IMR-90 (cell line): Measurements from ENCODE around the gene KAZN. TPM values are rescaled to one million over a fixed set of nuclear protein-coding genes. Genes with fewer than 3 reads are reported as not detected.

Source experiments
- ATAC-seq: fragments of 200-7000 bp; cut with Tn5 transposase; 2 replicates; pipeline ENCODE4 v1.9.1; 2020; ENCODE audit warnings: low read depth, mild to moderate bottlenecking, moderate library complexity
- BruUV-seq: library from RNA; stranded (reverse); fragments of 400-500 nt; replicated peaks from 2 replicates; lab custom pipeline; 2021; lab: Mats Ljungman, UMichigan
- CTCF ChIA-PET: fragments of 300-600 bp; formaldehyde crosslinking; extraction: SDS; loops from one replicate; lab custom pipeline; 2021; ENCODE audit warnings: antibody characterized with exemption; lab: Yijun Ruan, JAX
- POLR2A ChIA-PET: fragments of 300-600 bp; sonication (Branson Sonifier 250); formaldehyde crosslinking; loops from one replicate; lab custom pipeline; 2022; ENCODE audit warnings: antibody characterized with exemption; ENCODE audit not compliant: unreplicated experiment; lab: Charles Lee
- DNase-seq: peaks from one replicate; pipeline ENCODE4 v3.0.0; 2013
- H2AFZ ChIP-seq: replicated peaks from 2 replicates; pipeline ENCODE3; 2013; ENCODE audit warnings: low read length, mild to moderate bottlenecking; ENCODE audit not compliant: poor library complexity
- H2AK5ac ChIP-seq: 2 replicates; pipeline ENCODE4 v1.6.1; 2013; ENCODE audit warnings: low read depth, low read length, inconsistent platforms
- H2AK9ac ChIP-seq: replicated peaks from 2 replicates; pipeline ENCODE3; 2013; ENCODE audit warnings: mild to moderate bottlenecking, low read depth, low read length, moderate library complexity; ENCODE audit not compliant: poor library complexity
- H2BK120ac ChIP-seq: 2 replicates; pipeline ENCODE4 v1.6.1; 2013; ENCODE audit warnings: low read depth, low read length, inconsistent platforms
- H2BK15ac ChIP-seq: 3 replicates; pipeline ENCODE4 v1.6.1; 2013; ENCODE audit warnings: low read depth, low read length, inconsistent platforms
- H2BK20ac ChIP-seq: 2 replicates; pipeline ENCODE4 v1.6.1; 2013; ENCODE audit warnings: low read depth, mild to moderate bottlenecking, inconsistent platforms, low read length, moderate library complexity
- H2BK5ac ChIP-seq: 2 replicates; pipeline ENCODE4 v1.6.1; 2013; ENCODE audit warnings: mild to moderate bottlenecking, low read depth, low read length, inconsistent platforms; ENCODE audit not compliant: poor library complexity, severe bottlenecking
- H3K14ac ChIP-seq: replicated peaks from 2 replicates; pipeline ENCODE4 v1.6.1; 2013; ENCODE audit warnings: low read depth, low read length, inconsistent platforms
- H3K18ac ChIP-seq: 2 replicates; pipeline ENCODE4 v1.6.1; 2013; ENCODE audit warnings: low read depth, low read length, control low read depth
- H3K23ac ChIP-seq: 2 replicates; pipeline ENCODE4 v1.6.1; 2013; ENCODE audit warnings: low read depth, low read length, inconsistent platforms
- H3K27ac ChIP-seq: 2 replicates; pipeline ENCODE4 v1.5.1; 2013; ENCODE audit warnings: mild to moderate bottlenecking, control low read depth, low read length; ENCODE audit not compliant: insufficient read depth
- H3K27me3 ChIP-seq: 2 replicates; pipeline ENCODE4 v1.6.1; 2013; ENCODE audit warnings: low read length; ENCODE audit not compliant: control insufficient read depth, insufficient read depth
- H3K36me3 ChIP-seq: 2 replicates; pipeline ENCODE4 v1.6.1; 2013; ENCODE audit warnings: low read length, mixed read lengths; ENCODE audit not compliant: control insufficient read depth, insufficient read depth
- H3K4ac ChIP-seq: 2 replicates; pipeline ENCODE4 v1.6.1; 2013; ENCODE audit warnings: low read depth, low read length, inconsistent platforms
- H3K4me1 ChIP-seq: 2 replicates; pipeline ENCODE4 v1.6.1; 2013; ENCODE audit warnings: low read length, mixed read lengths; ENCODE audit not compliant: control insufficient read depth, insufficient read depth
- H3K4me2 ChIP-seq: 2 replicates; pipeline ENCODE4 v1.6.1; 2013; ENCODE audit warnings: low read depth, mild to moderate bottlenecking, control low read depth, low read length, moderate library complexity
- H3K4me3 ChIP-seq: 2 replicates; pipeline ENCODE4 v1.5.1; 2013; ENCODE audit warnings: low read depth, mild to moderate bottlenecking, control low read depth, low read length, moderate library complexity; ENCODE audit not compliant: insufficient read depth
- H3K56ac ChIP-seq: 2 replicates; pipeline ENCODE4 v1.6.1; 2013; ENCODE audit warnings: low read length, inconsistent platforms; ENCODE audit not compliant: insufficient read depth; ENCODE audit errors: extremely low read depth
- H3K79me1 ChIP-seq, 2 experiments: 2 replicates each; pipeline ENCODE4 v1.6.1; 2013; ENCODE audit warnings: low read length in 2 of 2, inconsistent platforms in 1 of 2, low read depth in 1 of 2
- H3K9ac ChIP-seq: 2 replicates; pipeline ENCODE4 v1.6.1; 2013; ENCODE audit warnings: low read depth, low read length, control low read depth
- H3K9me1 ChIP-seq: 2 replicates; pipeline ENCODE4 v1.6.1; 2013; ENCODE audit warnings: low read length, inconsistent platforms; ENCODE audit not compliant: insufficient read depth
- H3K9me3 ChIP-seq: 2 replicates; pipeline ENCODE4 v1.6.1; 2013; ENCODE audit warnings: low read length; ENCODE audit not compliant: control insufficient read depth, insufficient read depth
- H4K20me1 ChIP-seq: 2 replicates; pipeline ENCODE4 v1.6.1; 2013; ENCODE audit warnings: low read length, inconsistent platforms; ENCODE audit not compliant: insufficient read depth
- H4K5ac ChIP-seq: 2 replicates; pipeline ENCODE4 v1.6.1; 2013; ENCODE audit warnings: mild to moderate bottlenecking, low read depth, low read length, control low read depth
- H4K8ac ChIP-seq, 2 experiments: 2 replicates each; pipeline ENCODE4 v1.6.1; 2013; ENCODE audit warnings: low read depth in 2 of 2, low read length in 2 of 2, control low read depth in 1 of 2, inconsistent platforms in 1 of 2
- H4K91ac ChIP-seq: 2 replicates; pipeline ENCODE4 v1.6.1; 2013; ENCODE audit warnings: low read depth, low read length, inconsistent platforms; ENCODE audit not compliant: insufficient read depth
- CEBPB ChIP-seq: IDR thresholded peaks from 2 replicates; pipeline ENCODE4 v1.6.1; 2012; ENCODE audit warnings: low read depth, low read length, improper control_type of control experiment
- CHD1 ChIP-seq: IDR thresholded peaks from 2 replicates; pipeline ENCODE4 v1.6.1; 2012; ENCODE audit warnings: low read depth, low read length, improper control_type of control experiment
- ELK1 ChIP-seq: fragments of 150-350 bp; IDR thresholded peaks from 2 replicates; pipeline ENCODE4 v1.6.1; 2016; ENCODE audit warnings: low read depth, mild to moderate bottlenecking, low read length, moderate library complexity, borderline replicate concordance
- FOS ChIP-seq: fragments of 150-350 bp; IDR thresholded peaks from 2 replicates; pipeline ENCODE4 v1.6.1; 2016; ENCODE audit warnings: low read depth, low read length
- MAFK ChIP-seq: IDR thresholded peaks from 2 replicates; pipeline ENCODE4 v1.6.1; 2012; ENCODE audit warnings: low read depth, low read length, improper control_type of control experiment
- MAZ ChIP-seq: IDR thresholded peaks from 2 replicates; pipeline ENCODE4 v1.6.1; 2012; ENCODE audit warnings: low read depth, mild to moderate bottlenecking, low read length, improper control_type of control experiment, moderate library complexity, borderline replicate concordance
- MXI1 ChIP-seq: IDR thresholded peaks from 2 replicates; pipeline ENCODE4 v1.6.1; 2012; ENCODE audit warnings: low read depth, mild to moderate bottlenecking, low read length, moderate library complexity, borderline replicate concordance
- POLR2A ChIP-seq: IDR thresholded peaks from 2 replicates; pipeline ENCODE4 v1.6.1; 2012; ENCODE audit warnings: mild to moderate bottlenecking, low read depth, low read length
- RAD21 ChIP-seq: IDR thresholded peaks from 2 replicates; pipeline ENCODE4 v1.6.1; 2012; ENCODE audit warnings: low read length, improper control_type of control experiment
- RFX5 ChIP-seq: IDR thresholded peaks from 2 replicates; pipeline ENCODE4 v1.8.0; 2012; ENCODE audit warnings: low read depth, mild to moderate bottlenecking, low read length, moderate library complexity
- WGBS, 2 experiments: methylation state at CpG; one replicate each; pipeline versions ENCODE4 v1.1.5 to v1.1.7; 2013; ENCODE audit warnings: missing lambda C conversion rate in 2 of 2; ENCODE audit not compliant: insufficient read length in 1 of 2; ENCODE audit errors: extremely low coverage in 2 of 2; 5-methylcytosine and 5-hydroxymethylcytosine counted together
- dilution Hi-C: fragments of 300-500 bp; cut with HindIII; formaldehyde crosslinking; loops from one replicate; pipeline ENCODE4 v1.14.3; 2018; ENCODE audit warnings: low sequenced_read_pairs; ENCODE audit not compliant: unreplicated experiment
- in situ Hi-C: fragments of 300-500 bp; cut with MboI; formaldehyde crosslinking; loops from 3 replicates; pipeline ENCODE4 v1.14.3; 2019; ENCODE audit warnings: low sequenced_read_pairs, inconsistent platforms, mixed read lengths
- intact Hi-C: fragments of 100-400 bp; cut with micrococcal nuclease; formaldehyde crosslinking; loops from 2 replicates; pipeline ENCODE4 v1.10.0; 2022
- polyA plus RNA-seq, 3 experiments: library from polyadenylated mRNA; depleted of rRNA; stranded (reverse); fragments of >200 nt; gene quantifications; 2 replicates each; pipeline ENCODE4 v1.2.3, GENCODE V29; 2012; ENCODE audit warnings: low replicate concordance in 1 of 3
- total RNA-seq: library from RNA; depleted of rRNA; stranded (reverse); fragments of >200 nt; gene quantifications from 2 replicates; pipeline ENCODE4 v1.2.3, GENCODE V29; 2012

The KAZN gene
- total and polyA plus RNA-seq, 2 of the 4 experiments (the other 2 are of a cell fraction) = 5.2 to 10.5 TPM

- Histone ChIP-seq H4K5ac (no peak overlapping the region), H4K91ac (no peak overlapping the region), H4K20me1 (no peaks in the 10 kb centered on the region), H3K4me2 (no peak overlapping the region), H2AK5ac (no peak overlapping the region), H3K9me1 (no peaks in the 10 kb centered on the region), H4K8ac (no peak overlapping the region), H2AK9ac (no peak overlapping the region), H2BK120ac (no peak overlapping the region), H3K18ac (no peak overlapping the region), H2BK5ac (no peak overlapping the region), H3K79me1 (no peaks in the 10 kb centered on the region), H3K14ac (no peak overlapping the region), H3K9ac (no peak overlapping the region), H2BK15ac (no peak overlapping the region), H3K56ac (no peak overlapping the region), H3K4me1 (no peaks in the 10 kb centered on the region), H3K27me3 (peaks cover 7% of the 10 kb centered on the region; the same call in 1 of the 2 replicates), H2AFZ (no peak overlapping the region), H3K36me3 (no peaks in the 10 kb centered on the region), H3K23ac (no peak overlapping the region), H3K4me3 (no peak overlapping the region), H3K4ac (no peak overlapping the region), H3K27ac (no peak overlapping the region), H3K9me3 (0 out of 2 replicates have a peak, but pooled peaks cover 2% of the 10 kb centered on the region), H2BK20ac (no peak overlapping the region)
- BruUV-seq = no TSS peak
- WGBS, 2 experiments = no CpG with 5 or more reads among the region's 6 CpGs
- dilution Hi-C loops (no loop called here), in situ Hi-C loops (no loop called here), intact Hi-C loops (no loop called here)
- POLR2A ChIA-PET = no interaction called here
- DNase-seq (no peak), ATAC-seq (no peak)
- TF ChIP-seq FOS = no peak
- TF ChIP-seq MAZ = no peak
- no peak for TF ChIP-seq CEBPB
- TF ChIP-seq MAFK = no peak
- no peak for TF ChIP-seq CHD1
- no peak for TF ChIP-seq POLR2A
- TF ChIP-seq ELK1 = no peak
- no peak for TF ChIP-seq RAD21
- TF ChIP-seq MXI1 = no peak
- no peak for TF ChIP-seq RFX5
- CTCF ChIA-PET = no interaction called here
These were observed 6.9 kb upstream of the KAZN start for GRCh38 chr1:14591600-14591999.
